ENCODE results near the gene ORAI3. TPM values are rescaled to one million over a fixed set of nuclear protein-coding genes. Genes with fewer than 3 reads are reported as not detected.

Gene ORAI3
- total and polyA plus RNA-seq, 2 of the 13 experiments (the other 11 are each of a cell fraction or from before 2014, with no cell fraction given), result 11.4 to 32.0 TPM

DNA sequence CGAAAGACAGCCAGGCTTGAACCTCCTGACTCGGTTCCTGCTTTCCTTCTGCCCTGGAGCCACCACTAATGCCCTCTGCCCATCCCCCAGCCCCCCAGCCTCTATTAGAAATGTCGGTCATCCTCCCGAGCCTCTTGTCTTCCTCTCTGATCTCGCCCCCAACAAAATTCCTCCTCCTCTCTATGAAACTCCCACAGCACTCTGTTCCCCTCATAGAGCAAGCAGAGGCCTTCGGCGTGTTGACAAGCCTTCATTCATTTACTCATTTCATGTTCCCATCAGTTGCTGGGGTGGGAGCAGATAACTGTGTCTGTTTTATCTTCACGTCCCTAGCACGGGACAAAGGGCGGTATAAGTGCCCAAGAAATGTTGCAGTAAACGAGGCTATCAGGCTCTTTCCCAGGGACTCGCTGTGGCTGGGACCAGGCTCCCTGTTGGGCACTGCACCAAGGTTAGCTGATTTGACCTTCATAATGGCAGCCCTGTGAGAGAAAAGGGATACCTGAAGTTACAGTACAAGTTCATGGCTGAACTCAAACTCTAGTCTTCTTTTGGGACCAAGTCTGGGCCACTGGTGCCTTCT is 17.7 kb upstream of the ORAI3 start (continued):
- TF ChIP-seq, protein P1, sequence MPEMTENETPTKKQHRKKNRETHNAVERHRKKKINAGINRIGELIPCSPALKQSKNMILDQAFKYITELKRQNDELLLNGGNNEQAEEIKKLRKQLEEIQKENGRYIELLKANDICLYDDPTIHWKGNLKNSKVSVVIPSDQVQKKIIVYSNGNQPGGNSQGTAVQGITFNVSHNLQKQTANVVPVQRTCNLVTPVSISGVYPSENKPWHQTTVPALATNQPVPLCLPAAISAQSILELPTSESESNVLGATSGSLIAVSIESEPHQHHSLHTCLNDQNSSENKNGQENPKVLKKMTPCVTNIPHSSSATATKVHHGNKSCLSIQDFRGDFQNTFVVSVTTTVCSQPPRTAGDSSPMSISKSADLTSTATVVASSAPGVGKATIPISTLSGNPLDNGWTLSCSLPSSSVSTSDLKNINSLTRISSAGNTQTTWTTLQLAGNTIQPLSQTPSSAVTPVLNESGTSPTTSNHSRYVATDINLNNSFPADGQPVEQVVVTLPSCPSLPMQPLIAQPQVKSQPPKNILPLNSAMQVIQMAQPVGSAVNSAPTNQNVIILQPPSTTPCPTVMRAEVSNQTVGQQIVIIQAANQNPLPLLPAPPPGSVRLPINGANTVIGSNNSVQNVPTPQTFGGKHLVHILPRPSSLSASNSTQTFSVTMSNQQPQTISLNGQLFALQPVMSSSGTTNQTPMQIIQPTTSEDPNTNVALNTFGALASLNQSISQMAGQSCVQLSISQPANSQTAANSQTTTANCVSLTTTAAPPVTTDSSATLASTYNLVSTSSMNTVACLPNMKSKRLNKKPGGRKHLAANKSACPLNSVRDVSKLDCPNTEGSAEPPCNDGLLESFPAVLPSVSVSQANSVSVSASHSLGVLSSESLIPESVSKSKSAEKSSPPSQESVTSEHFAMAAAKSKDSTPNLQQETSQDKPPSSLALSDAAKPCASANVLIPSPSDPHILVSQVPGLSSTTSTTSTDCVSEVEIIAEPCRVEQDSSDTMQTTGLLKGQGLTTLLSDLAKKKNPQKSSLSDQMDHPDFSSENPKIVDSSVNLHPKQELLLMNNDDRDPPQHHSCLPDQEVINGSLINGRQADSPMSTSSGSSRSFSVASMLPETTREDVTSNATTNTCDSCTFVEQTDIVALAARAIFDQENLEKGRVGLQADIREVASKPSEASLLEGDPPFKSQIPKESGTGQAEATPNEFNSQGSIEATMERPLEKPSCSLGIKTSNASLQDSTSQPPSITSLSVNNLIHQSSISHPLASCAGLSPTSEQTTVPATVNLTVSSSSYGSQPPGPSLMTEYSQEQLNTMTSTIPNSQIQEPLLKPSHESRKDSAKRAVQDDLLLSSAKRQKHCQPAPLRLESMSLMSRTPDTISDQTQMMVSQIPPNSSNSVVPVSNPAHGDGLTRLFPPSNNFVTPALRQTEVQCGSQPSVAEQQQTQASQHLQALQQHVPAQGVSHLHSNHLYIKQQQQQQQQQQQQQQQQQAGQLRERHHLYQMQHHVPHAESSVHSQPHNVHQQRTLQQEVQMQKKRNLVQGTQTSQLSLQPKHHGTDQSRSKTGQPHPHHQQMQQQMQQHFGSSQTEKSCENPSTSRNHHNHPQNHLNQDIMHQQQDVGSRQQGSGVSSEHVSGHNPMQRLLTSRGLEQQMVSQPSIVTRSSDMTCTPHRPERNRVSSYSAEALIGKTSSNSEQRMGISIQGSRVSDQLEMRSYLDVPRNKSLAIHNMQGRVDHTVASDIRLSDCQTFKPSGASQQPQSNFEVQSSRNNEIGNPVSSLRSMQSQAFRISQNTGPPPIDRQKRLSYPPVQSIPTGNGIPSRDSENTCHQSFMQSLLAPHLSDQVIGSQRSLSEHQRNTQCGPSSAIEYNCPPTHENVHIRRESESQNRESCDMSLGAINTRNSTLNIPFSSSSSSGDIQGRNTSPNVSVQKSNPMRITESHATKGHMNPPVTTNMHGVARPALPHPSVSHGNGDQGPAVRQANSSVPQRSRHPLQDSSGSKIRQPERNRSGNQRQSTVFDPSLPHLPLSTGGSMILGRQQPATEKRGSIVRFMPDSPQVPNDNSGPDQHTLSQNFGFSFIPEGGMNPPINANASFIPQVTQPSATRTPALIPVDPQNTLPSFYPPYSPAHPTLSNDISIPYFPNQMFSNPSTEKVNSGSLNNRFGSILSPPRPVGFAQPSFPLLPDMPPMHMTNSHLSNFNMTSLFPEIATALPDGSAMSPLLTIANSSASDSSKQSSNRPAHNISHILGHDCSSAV (CRISPR knock-in tag; IDR thresholded peaks at IDR 0.05; ENCODE audit: borderline replicate concordance), result no peak
- TF ChIP-seq FOXK1 (CRISPR knock-in tag; IDR thresholded peaks at IDR 0.05; ENCODE audit: borderline replicate concordance, low read depth) (no peak), SALL1 (CRISPR knock-in tag; IDR thresholded peaks at IDR 0.05) (no peak), ZNF282 (IDR thresholded peaks at IDR 0.05; ENCODE audit: partially characterized antibody) (no peak), TEAD2 (CRISPR knock-in tag; IDR thresholded peaks at IDR 0.05) (no peak), FOXM1 (CRISPR knock-in tag; IDR thresholded peaks at IDR 0.05) (no peak), ZNF143 (CRISPR knock-in tag; IDR thresholded peaks at IDR 0.05) (no peak), ZNF530 (CRISPR knock-in tag; IDR thresholded peaks at IDR 0.05; ENCODE audit: low read depth) (no peak), ZNF772 (CRISPR knock-in tag; IDR thresholded peaks at IDR 0.05) (no peak), MTA3 (CRISPR knock-in tag; IDR thresholded peaks at IDR 0.05) (no peak), RFXAP (CRISPR knock-in tag; IDR thresholded peaks at IDR 0.05; ENCODE audit: borderline replicate concordance) (no peak), HNRNPK (IDR thresholded peaks at IDR 0.05; ENCODE audit: low read depth, low read length, poor library complexity, severe bottlenecking) (no peak), KDM3A (CRISPR knock-in tag; IDR thresholded peaks at IDR 0.05; ENCODE audit: low read depth) (no peak)
- TF ChIP-seq, protein P2, sequence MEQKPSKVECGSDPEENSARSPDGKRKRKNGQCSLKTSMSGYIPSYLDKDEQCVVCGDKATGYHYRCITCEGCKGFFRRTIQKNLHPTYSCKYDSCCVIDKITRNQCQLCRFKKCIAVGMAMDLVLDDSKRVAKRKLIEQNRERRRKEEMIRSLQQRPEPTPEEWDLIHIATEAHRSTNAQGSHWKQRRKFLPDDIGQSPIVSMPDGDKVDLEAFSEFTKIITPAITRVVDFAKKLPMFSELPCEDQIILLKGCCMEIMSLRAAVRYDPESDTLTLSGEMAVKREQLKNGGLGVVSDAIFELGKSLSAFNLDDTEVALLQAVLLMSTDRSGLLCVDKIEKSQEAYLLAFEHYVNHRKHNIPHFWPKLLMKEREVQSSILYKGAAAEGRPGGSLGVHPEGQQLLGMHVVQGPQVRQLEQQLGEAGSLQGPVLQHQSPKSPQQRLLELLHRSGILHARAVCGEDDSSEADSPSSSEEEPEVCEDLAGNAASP (CRISPR knock-in tag; IDR thresholded peaks at IDR 0.05; ENCODE audit: borderline replicate concordance), result no peak
